Prostate gland (tissue), 2 donors: ENCODE data around the gene UBQLNL.

Experiments
- POLR2A ChIP-seq: fragments of 450-650 bp; IDR thresholded peaks from one replicate; pipeline ENCODE4 v1.6.1; 2016; ENCODE audit warnings: antibody characterized with exemption, mild to moderate bottlenecking
- POLR2AphosphoS5 ChIP-seq: sonication (generic); formaldehyde crosslinking; IDR thresholded peaks from one replicate; pipeline ENCODE4 v1.6.1; 2017; ENCODE audit warnings: antibody characterized with exemption
- TF ChIP-seq, protein P1 (sequence below), 4 experiments: fragments of 200-600 bp in 2 of 4; fragments of 450-650 bp in 2 of 4; sonication (generic) in 2 of 4; IDR thresholded peaks; 1 replicate in 3 of 4; 2 replicates in 1 of 4; pipeline ENCODE4 v1.5.1; 2016 to 2019; ENCODE audit warnings: antibody characterized with exemption in 4 of 4, mild to moderate bottlenecking in 2 of 4, moderate library complexity in 2 of 4

DNA sequence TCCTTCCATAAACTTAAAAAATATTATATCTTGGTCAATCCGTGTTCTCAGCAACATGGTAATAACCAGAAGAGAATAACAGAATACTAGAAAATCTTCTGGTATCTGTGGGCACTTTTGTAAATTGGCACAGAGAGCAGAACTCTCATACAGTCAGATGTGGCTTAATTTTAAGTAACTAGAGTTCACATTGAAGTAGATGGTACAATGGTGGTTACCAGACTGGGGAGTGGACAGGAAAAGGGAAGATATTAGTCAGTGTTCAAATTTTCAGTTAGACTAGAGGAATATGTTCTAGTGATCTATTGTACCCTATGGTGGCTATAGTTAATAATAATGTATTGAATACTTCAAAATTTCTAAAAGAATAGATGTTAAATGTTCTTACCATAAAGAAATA is 24.9 kb upstream of the UBQLNL start:
- TF ChIP-seq POLR2AphosphoS5 (no peak), POLR2A (no peak)
- TF ChIP-seq, protein P1, sequence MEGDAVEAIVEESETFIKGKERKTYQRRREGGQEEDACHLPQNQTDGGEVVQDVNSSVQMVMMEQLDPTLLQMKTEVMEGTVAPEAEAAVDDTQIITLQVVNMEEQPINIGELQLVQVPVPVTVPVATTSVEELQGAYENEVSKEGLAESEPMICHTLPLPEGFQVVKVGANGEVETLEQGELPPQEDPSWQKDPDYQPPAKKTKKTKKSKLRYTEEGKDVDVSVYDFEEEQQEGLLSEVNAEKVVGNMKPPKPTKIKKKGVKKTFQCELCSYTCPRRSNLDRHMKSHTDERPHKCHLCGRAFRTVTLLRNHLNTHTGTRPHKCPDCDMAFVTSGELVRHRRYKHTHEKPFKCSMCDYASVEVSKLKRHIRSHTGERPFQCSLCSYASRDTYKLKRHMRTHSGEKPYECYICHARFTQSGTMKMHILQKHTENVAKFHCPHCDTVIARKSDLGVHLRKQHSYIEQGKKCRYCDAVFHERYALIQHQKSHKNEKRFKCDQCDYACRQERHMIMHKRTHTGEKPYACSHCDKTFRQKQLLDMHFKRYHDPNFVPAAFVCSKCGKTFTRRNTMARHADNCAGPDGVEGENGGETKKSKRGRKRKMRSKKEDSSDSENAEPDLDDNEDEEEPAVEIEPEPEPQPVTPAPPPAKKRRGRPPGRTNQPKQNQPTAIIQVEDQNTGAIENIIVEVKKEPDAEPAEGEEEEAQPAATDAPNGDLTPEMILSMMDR (IDR thresholded peaks at IDR 0.05): no peak
